Uterus (tissue), 4 donors: ENCODE results near the gene FAM118B. TPM values are rescaled to one million over a fixed set of nuclear protein-coding genes. Genes with fewer than 3 reads are reported as not detected.
A peak's percentile ranks its signal among the peaks of the same experiment; 100 is the strongest.

Experiments
- DNase-seq, 2 donors: peaks; one replicate each; pipeline ENCODE4 v3.0.0-alpha.2; 2019 to 2020
- H3K27ac ChIP-seq, 2 donors: fragments of 200-600 bp; sonication (generic); 1 replicate in 1 of 2; 2 replicates in 1 of 2; pipeline ENCODE4 v1.5.1; 2016 to 2018
- H3K27me3 ChIP-seq, 2 donors: fragments of 200-600 bp; sonication (generic); one replicate each; pipeline ENCODE4 v1.5.1; 2018 to 2019; ENCODE audit warnings: control low read depth in 1 of 2
- H3K36me3 ChIP-seq, 2 donors: fragments of 200-600 bp; sonication (generic); one replicate each; pipeline ENCODE4 v1.5.1; 2019; ENCODE audit warnings: control low read depth in 1 of 2
- H3K4me1 ChIP-seq, 2 donors: fragments of 200-600 bp; sonication (generic); one replicate each; pipeline ENCODE4 v1.5.1; 2018 to 2019; ENCODE audit warnings: control low read depth in 1 of 2
- H3K4me3 ChIP-seq, 2 donors: fragments of 200-600 bp; sonication (generic); 1 replicate in 1 of 2; 2 replicates in 1 of 2; pipeline ENCODE4 v1.5.1; 2018 to 2019; ENCODE audit warnings: mild to moderate bottlenecking in 1 of 2
- H3K9me3 ChIP-seq, 2 donors: fragments of 200-600 bp; sonication (generic); one replicate each; pipeline ENCODE4 v1.5.1; 2019; ENCODE audit warnings: control low read depth in 1 of 2
- CTCF ChIP-seq, 4 experiments: fragments of 200-600 bp in 2 of 4; fragments of 450-650 bp in 2 of 4; sonication (generic) in 2 of 4; IDR thresholded peaks; one replicate each; pipeline ENCODE4 v1.5.1; 2016 to 2019; ENCODE audit warnings: antibody characterized with exemption in 4 of 4, mild to moderate bottlenecking in 2 of 4, moderate library complexity in 1 of 4
- POLR2A ChIP-seq, 2 donors: fragments of 450-650 bp; IDR thresholded peaks; one replicate each; pipeline ENCODE4 v1.6.1; 2016; ENCODE audit warnings: antibody characterized with exemption in 2 of 2, mild to moderate bottlenecking in 1 of 2, moderate library complexity in 1 of 2
- intact Hi-C: fragments of 100-400 bp; cut with DNase I; formaldehyde crosslinking; loops from one replicate; pipeline ENCODE4 v1.15.1; 2023; ENCODE audit warnings: low total_unique reads
- total RNA-seq, 4 donors: library from RNA; depleted of rRNA in 3 of 4; stranded (reverse); fragments of >200 nt in 3 of 4; gene quantifications; one replicate each; pipeline versions ENCODE4 v1.1.0 to v1.2.4, GENCODE V29; 2014 to 2023
- donor health status: DM: yes; HTN: yes; CAD: no.

Gene FAM118B
- total RNA-seq, 4 donors from 2014 or later: 14.7 to 31.8 (median 17.8) TPM

GRCh38 chr11:126267650-126268049 is 56.1 kb downstream of the FAM118B start:
- peaks cover 0 to 6% of the 10 kb centered on the region in 2 donors for H3K4me1 ChIP-seq
- DNase-seq: no peak
- no peaks in the 10 kb centered on the region for H3K27me3 ChIP-seq
- no peaks in the 10 kb centered on the region for H3K9me3 ChIP-seq
- H3K36me3 ChIP-seq: no peaks in the 10 kb centered on the region
- TF ChIP-seq CTCF (IDR thresholded peaks at IDR 0.05) (no peak), POLR2A (IDR thresholded peaks at IDR 0.05) (no peak)
- H3K27ac ChIP-seq: peak overlapping the region; percentile 75 to 85
- intact Hi-C loops: no loop called here
- peak overlapping the region; percentile 68 to 82 for H3K4me3 ChIP-seq

- peaks cover 0 to 6% of the 10 kb centered on the region in 2 donors for H3K4me1 ChIP-seq
- H3K27ac ChIP-seq: peak overlapping the region; percentile 75 to 85
- H3K36me3 ChIP-seq: no peaks in the 10 kb centered on the region
- H3K9me3 ChIP-seq: no peaks in the 10 kb centered on the region
- no peaks in the 10 kb centered on the region for H3K27me3 ChIP-seq
- peak overlapping the region; percentile 68 to 82 for H3K4me3 ChIP-seq
- DNase-seq: no peak
- TF ChIP-seq CTCF (IDR thresholded peaks at IDR 0.05) (no peak), POLR2A (IDR thresholded peaks at IDR 0.05) (no peak)
- intact Hi-C loops: no loop called here
Observed at GRCh38 chr11:126268361-126268707, 56.8 kb downstream of the FAM118B start.

- H3K27me3 ChIP-seq: no peaks in the 10 kb centered on the region
- peak within 1 kb of the TSS; percentile 75 to 91 for H3K27ac ChIP-seq
- H3K36me3 ChIP-seq: no peaks in the 10 kb centered on the region
- H3K9me3 ChIP-seq: no peaks in the 10 kb centered on the region
- TF ChIP-seq POLR2A (IDR thresholded peaks at IDR 0.05) (peak; percentile 32 to 83), CTCF (IDR thresholded peaks at IDR 0.05) (peak in 1 of 4 experiments; percentile 16)
- H3K4me1 ChIP-seq: peaks cover 0 to 6% of the 10 kb centered on the region in 2 donors
- peak within 1 kb of the TSS; percentile 68 to 82 for H3K4me3 ChIP-seq
- peak; percentile 99 for DNase-seq
- intact Hi-C loops: no loop called here
Observed at GRCh38 chr11:126268708-126269579, 57.4 kb downstream of the FAM118B start, which contains the start of the genes FOXRED1 and SRPRA. TSS of gene FOXRED1 (plus strand) at chr11:126269154. CDS start at chr11:126269207, 53 bp downstream. TSS of gene SRPRA (minus strand) at chr11:126268895. CDS start at chr11:126268804, 91 bp downstream.

- H3K36me3 ChIP-seq: no peaks in the 10 kb centered on the region
- TF ChIP-seq POLR2A (IDR thresholded peaks at IDR 0.05) (no peak), CTCF (IDR thresholded peaks at IDR 0.05) (no peak)
- H3K4me1 ChIP-seq: peaks cover 3 to 4% of the 10 kb centered on the region in 2 donors
- H3K4me3 ChIP-seq: no peak overlapping the region
- no peak overlapping the region for H3K27ac ChIP-seq
- H3K9me3 ChIP-seq: no peaks in the 10 kb centered on the region
- H3K27me3 ChIP-seq: no peaks in the 10 kb centered on the region
- intact Hi-C loops: no loop called here
- no peak for DNase-seq
Observed at GRCh38 chr11:126277322-126277721, 65.7 kb downstream of the FAM118B start.

- H3K9me3 ChIP-seq: no peaks in the 10 kb centered on the region
- H3K27ac ChIP-seq: no peak overlapping the region
- H3K4me1 ChIP-seq: peaks cover 3 to 4% of the 10 kb centered on the region in 2 donors
- no peaks in the 10 kb centered on the region for H3K27me3 ChIP-seq
- no peak overlapping the region for H3K4me3 ChIP-seq
- no peak for TF ChIP-seq CTCF (IDR thresholded peaks at IDR 0.05)
- TF ChIP-seq POLR2A (IDR thresholded peaks at IDR 0.05): no peak
- no peaks in the 10 kb centered on the region for H3K36me3 ChIP-seq
- no peak for DNase-seq
- intact Hi-C loops: no loop called here
Observed at GRCh38 chr11:126277780-126278179, 66.2 kb downstream of the FAM118B start.
